NB4 (cell line): ENCODE results near the gene CHN1.

Experiments used
- CTCF ChIP-seq: IDR thresholded peaks from one replicate; pipeline ENCODE4 v1.5.1; 2012; ENCODE audit warnings: low read depth, low read length
- POLR2A ChIP-seq: IDR thresholded peaks from 2 replicates; pipeline ENCODE4 v1.6.1; 2011; ENCODE audit warnings: mild to moderate bottlenecking; ENCODE audit not compliant: insufficient read length; ENCODE audit errors: extremely low read depth
- TF ChIP-seq, protein P1 (sequence below): IDR thresholded peaks from 2 replicates; pipeline ENCODE4 v1.6.1; 2011; ENCODE audit warnings: low read depth, low read length

DNA sequence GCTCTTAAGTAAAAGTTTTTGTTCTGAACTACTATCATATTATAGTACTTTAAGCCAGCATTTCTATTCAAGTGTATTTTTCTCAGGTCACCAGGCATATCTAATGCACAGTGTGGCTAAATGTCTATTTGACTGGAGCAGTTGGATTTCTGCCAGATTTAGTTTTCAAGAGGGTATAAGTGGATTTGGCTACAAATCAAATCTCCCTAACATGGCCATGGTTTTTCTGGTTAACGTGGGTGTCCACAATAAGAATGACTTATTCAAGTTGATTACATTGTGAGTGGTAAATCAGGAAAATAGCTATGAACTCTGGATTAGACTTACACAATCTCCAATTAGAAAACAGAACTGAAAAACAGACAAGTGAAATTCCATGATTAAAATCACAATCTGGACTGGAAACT lies 5.7 kb upstream of the CHN1 start:
- TF ChIP-seq POLR2A (no peak), CTCF (no peak)
- TF ChIP-seq, protein P1, sequence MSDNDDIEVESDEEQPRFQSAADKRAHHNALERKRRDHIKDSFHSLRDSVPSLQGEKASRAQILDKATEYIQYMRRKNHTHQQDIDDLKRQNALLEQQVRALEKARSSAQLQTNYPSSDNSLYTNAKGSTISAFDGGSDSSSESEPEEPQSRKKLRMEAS: no peak
